Stimulated activated CD4-positive, alpha-beta T cell treated with anti-CD3 and anti-CD28 coated beads, Interleukin-1b, Interleukin-23, amount 100 ng/mL, for 4 hours (primary cell): Measurements from ENCODE around the gene IMMP2L.

ENCODE experiments used
- DNase-seq, 2 donors: peaks; one replicate each; pipeline ENCODE4 v3.0.0-alpha.2; 2020; ENCODE audit warnings: low read depth in 2 of 2

Gene IMMP2L

DNA sequence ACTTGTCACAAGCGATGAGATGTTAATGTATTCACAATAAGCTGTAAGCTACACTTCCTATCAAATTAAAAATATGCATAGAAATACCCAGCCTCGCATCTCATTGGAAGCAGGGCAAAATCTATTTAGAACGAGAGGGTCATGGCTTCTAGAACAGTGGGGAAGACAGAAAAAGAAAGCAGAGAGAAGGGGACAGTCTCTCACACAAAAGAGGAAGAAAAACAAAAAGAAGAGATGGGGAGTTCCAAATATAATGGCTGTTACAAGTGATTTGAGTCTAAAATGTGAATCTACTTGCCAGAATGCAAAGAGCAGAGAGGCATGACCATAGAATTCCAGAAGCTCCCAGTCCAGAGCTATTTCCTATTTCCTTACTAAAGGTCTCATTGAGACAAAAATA lies 457.6 kb downstream of the IMMP2L start:
- no peak for DNase-seq

DNA sequence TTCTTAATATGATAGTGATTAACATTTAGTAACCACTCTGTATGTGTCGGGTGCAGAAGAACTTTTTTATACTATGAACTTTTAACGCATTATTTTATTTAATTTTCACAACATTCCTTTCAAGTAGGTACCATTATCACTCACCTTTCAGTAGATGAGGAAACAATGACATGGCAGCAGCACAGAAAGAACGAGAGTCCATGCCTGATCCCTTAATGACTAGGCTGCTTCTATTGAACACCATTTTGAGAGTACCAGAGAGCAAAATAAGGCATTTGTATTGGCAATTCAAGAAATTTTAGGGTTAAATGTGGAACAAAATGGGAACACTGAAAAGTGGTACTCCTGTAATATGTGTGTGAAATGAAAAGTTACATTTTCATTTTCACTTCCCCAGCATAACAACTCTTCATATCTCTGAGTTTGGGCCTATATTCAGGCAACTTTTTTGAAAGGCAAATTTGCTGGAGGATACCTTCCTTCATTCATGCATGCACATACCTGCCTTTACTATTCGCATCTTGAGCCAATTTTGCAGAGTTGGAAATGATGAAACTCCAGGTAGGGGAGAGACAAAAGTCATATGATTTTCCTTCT lies 458.5 kb downstream of the IMMP2L start:
- no peak for DNase-seq

DNA sequence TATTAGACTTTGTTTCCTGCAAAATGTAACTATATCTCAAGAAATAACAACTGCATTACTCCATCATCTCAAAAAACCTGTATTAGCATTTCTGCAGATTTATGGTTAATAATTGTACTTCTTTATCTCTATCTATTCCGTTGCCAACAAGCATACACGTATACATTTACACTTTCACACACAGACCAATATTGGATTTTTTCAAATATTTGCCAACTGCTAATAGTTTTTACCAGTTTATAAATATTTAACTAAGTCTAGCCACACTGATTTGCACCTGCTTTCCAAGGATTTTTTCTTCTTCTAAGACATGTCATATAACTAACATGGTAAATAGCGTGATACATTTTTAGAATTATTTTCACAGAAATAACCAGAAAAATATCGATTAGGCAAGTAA lies 459.2 kb downstream of the IMMP2L start:
- no peak for DNase-seq

DNA sequence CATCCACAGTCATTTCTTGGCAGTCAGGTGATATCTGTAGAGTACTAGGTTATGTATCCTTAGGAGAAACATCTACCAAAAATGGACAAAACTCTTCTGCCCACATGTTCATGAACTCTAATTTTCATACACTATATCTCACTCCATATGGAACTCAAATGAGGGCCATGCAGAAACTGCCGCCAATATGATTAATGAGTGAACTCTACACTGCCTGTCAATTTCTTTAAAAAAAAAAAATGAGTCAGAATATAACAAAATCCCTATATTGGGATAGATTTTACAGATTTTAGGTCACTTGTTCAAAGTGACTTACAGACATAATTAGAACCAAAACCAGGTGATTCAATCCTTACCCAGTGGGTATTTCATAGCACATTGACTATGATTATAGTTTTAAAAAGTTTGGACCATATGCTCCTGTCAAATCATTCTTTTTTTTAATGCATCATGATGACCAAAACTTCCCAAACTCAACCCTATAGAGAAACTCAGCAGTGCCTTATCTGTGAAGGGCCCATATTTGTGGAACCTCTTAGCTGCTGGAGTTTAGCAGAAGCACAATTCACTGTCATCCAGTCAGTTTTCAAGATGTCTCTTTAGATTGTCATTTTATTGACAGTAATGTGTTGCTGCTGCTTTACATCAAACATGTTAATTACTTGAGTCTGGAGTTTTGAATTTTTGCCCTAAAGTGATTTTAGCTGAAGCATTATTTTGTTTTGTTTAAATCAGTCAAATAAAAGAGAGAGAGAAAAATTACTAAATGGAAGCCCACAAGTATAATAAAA lies 460.2 kb downstream of the IMMP2L start:
- no peak for DNase-seq

DNA sequence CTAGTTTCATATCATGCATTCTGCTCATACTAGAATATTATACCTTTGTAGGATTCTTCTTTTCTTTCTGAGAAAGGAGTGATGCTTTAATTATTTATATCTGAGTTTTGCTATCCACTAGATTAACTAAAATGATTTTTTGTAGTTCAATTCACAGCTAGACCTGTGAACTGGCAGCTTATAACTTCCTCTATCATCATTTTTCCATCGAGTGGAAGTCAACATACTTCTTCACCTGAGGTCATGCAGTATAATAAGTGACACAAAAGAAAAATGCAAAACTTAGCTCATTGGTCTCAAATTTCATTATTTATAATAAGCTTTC lies 463.4 kb downstream of the IMMP2L start:
- no peak for DNase-seq

DNA sequence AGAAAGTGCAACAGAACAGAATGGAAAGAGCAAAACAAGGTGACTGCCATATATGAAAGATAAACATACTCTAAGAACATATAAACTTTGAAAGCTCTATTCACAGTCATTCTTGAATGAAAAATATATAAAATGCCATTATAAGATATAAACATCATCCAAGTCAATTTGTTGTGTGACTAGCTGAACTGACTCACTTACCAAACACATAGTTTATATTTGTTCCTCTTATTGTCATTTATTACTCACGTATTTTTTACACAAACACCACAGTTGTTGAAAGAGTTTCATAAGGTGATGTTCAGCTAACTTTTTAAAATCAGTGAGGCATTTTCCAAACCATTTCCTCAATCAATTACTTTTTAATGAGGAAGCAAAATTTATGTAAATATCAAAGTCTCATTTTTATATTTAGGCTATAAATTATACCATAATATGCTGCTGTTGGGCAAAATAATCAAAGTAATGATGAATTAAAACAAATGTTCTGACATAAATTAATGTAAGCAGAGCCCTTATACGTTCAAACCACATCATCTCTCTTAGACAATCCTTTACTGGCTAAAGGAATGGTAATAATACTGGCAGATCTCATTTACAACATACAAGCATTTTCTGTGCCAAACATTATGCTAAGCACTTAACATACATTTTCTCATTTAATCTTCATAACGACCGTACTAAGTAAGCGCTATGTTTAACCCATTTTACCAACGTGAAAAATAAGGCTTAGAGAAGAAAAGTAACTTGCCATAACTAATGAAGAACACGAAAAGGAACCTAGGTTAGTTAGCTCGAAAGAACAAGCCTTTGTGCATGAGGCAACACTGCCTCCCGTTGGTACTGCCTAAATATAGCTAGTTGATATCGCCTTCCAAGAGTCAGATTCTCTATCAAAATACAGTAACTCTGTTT lies 464.0 kb downstream of the IMMP2L start:
- peak; percentile 41 for DNase-seq

DNA sequence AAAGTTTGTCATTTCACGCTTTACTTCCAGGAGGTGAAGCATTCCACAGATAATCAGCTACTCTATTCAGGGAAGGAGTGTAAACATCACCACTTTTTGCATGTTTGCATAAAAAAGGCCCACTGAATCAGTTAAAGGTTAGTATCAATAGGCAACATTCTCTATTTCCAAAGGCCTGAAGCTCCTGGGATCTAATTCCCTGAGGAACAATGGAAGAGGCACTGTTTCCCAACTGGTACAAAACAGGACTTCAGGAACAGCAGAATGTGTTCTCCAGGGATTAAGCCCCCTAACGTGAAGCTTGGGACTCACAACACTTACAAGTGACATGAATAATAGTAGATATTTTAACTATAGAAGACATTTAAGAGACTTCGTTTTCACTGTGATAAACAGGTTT lies 465.3 kb downstream of the IMMP2L start:
- DNase-seq = no peak

DNA sequence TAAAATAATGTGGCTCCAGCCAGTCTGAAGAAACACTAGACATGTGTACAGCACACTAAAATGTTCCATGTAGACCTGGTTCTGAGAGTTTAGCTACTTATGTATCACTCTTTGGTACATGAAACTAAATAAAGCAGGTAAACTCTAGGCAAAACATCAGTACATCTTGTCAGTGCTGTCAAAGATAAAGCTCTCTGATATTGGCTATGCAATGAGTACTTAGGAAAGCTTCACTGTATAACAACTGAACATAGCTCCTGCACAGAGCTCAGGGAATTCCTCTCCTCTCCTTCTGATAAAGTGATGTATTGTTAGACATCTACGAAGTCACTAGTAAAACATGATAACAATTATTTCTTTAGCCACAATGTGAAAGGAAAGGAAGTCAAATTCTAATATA lies 467.9 kb downstream of the IMMP2L start:
- no peak for DNase-seq

DNA sequence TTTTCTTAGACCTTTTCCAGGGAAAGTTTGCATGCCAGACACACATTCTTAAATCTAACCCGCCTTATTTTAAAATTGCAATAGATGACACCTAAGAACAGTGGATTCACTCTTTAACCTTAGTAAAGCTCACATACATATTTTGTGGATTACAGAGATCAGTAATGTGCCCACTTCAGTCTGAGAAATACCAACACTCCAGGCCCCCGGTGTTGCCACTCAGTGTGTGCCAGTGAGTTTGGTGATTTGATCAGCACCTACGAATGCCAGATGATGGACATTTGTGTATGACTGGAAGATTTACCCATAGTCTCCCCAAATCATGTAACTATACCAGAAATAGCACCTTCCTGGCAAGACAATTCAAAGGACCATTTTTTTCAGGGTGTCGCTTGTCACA lies 468.8 kb downstream of the IMMP2L start:
- DNase-seq = no peak

DNA sequence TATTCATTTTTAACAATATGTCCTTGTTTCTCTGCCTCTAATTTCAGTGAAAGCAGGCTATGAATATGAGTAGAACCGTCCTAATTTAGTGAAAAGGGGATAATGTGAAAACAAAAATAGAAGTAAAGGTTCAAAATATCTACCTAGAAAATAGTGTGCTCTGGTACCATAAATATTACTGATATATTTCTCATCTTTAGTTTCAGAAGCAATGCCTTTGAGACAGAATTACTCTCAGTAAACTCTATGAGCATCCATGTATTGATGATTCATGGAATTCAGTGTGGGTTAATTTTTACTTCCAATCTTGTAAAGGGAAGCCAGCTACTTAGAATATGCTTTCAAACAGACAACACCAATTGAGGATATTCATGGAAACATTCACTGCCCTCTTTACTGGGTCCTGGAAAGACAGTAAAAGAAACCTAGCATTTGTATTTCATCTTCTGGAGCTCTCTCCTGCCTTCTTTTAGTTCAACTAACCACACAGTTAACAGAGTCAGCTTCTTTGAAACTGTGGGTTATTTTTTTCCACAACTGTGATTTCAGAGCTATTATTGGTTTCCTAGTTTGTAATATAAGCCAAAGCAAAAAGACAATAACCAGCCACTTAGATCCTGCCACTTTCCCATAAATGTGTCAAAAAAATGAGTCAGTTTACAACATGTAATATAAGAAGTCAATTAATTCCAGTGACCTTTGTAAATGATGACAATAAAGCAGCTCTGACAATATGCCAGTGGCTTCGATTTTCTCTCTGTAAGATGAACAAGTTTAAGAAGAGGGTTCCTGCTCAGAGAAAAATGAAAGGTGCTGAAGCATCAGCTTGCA lies 469.7 kb downstream of the IMMP2L start:
- DNase-seq = no peak

DNA sequence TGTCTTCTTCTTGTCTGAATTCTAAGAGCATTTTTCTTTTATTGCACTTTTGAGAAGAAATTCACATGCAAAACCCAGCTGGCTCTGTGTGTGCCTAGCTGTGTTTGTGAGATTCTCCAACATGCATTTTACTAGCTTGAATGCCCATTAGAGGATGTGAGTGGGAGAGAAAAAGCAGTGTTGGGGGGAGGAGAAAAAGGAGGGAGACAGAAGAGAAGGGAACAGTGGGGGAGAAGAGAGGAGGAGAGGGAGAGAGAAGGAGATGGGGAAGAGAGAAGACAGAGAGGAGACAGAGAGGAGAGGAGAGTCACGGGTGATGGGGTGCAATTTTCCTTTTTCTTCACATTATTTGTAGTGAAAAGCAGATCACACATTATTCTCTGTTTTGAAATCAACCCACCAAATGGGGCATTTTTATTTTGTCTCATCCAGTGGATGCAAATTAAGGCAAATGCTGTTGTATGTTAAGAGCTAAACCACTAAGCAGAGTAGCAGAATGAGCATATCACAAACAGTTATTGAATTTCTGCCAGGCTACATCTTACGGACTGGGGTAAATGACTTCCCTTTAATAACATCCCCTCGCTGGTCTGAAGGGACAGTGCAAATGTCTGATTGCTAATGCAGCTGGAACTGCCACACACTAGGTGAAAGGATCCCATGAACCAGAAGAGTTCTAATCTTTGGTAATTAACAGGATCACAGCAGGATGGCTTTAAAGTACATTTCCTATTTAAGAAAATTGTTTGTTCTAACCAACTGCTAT lies 470.5 kb downstream of the IMMP2L start:
- no peak for DNase-seq

DNA sequence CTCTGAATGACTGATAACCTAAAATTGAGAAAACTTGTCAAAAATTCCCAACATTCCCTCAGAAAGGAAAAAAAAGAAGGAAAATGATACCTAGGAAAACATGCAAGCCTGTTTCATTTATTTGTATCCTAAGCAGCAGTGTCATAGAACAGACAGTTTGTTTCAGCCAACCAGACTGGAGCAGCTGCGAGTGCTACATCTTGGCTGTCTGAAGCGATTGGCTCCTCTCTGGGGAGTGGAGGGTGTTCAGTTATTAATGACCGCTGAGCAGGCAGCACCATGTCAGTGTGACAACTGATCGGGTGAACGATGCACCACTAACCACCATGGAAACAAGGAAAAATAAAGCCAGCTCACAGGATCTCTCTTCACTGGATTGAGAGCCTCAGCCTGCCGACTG lies 471.4 kb downstream of the IMMP2L start, which contains the start of gene LRRN3:
TSS of gene LRRN3 (plus strand) at position 282 of the 400 bp plus-strand sequence. CDS start 31,646 bp downstream, outside the sequence.
- DNase-seq = no peak

DNA sequence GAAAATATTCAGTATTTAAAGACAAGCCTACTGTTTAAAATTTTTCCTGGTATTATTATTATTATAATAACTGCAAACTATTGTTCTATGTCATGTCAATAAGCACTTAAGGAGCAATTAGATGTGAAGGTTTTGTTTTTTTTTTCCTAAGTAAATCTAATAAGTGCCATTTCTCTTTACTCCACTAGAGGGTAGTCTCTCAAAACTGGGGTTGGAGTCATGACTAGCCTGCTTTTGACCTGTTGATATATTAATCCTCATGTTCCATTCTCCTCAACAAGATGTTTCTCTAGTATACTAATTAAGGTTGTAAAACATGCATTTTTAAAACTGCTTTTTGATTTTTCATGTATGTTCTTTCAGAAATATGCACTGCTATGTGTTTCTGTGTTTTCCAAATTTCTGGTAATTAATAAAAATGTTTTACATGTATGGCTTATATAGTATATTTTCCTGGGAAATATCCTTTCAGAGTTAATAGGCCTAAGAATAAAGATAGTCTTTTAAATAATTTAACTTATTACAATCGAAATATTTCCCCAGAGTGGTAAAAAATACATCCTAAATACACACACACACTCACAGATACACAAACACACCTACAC lies 472.4 kb downstream of the IMMP2L start:
- DNase-seq = no peak

DNA sequence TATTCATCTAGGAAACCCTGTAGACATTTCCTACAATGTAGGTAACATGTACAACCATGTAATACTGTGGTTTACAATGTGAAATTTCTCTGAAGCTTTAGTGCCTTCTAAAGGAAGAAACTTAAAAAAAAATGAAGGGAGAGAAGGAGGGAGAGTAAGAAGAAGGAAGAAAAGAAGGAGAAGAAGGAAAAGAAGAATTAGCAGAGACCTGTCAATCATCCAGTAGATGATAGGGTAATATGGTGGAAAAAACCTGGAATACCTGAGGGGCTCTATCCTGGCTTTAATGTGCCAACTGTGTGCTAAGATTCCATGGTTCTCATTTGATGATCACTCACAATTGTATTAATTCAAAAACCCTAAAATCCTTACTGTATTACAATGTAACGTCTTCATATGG lies 474.0 kb downstream of the IMMP2L start:
- no peak for DNase-seq

DNA sequence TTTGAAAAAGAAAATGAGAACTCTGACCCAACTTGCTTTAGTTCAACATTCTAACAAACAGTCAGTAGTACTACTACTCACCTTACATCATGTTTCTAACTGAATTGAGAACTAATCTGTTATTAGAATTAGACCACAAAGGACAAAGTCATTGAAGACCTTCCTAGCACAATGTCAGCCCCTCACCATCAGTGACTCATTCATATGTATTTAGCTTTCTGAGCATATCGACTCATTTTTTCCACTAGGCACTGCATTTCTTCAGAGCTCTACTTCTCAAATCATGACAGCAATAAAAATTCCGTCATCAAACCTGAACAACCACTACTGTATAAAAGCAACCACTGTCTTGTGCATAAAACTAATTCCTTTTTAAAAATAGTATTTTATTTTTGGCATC lies 475.8 kb downstream of the IMMP2L start:
- DNase-seq = peak in 1 of 2 donors; percentile 16

DNA sequence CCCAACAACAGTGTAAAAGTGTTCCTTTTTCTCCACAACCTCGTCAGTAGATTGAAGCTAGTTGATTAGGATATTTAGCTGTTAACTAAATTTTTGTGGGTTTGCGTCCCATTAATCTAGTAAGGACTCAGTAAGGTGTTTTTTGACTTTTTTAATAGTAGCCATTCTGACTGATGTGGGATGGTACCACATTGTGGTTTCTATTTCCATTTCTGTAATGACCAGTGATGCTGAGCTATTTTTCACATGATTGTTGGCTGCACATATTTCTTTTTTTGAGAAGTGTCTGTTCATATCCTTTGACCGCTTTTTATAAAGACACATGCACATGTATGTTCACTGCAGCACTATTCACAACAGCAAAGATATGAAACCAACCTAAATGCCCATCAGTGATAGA lies 476.9 kb downstream of the IMMP2L start:
- DNase-seq = no peak

DNA sequence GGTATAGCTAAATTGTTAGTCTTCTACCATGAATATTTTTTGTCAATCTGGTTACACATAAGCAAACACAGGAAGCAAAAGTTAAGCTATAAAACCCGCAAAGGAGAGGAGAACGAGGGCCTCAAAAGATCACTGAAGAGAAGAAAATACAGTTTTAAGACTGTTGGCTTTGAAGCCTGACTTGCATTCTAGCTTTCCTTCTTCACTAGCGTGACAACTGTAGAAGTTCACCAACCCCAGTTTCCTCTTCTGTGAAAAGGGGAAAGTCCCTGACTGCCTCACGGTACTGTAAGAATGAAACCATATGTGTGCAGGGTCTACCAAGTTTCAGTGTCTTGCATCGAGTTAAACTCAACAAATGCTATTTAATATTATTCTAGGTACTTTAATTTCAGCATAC lies 478.9 kb downstream of the IMMP2L start:
- DNase-seq = peak in 1 of 2 donors; percentile 38

DNA sequence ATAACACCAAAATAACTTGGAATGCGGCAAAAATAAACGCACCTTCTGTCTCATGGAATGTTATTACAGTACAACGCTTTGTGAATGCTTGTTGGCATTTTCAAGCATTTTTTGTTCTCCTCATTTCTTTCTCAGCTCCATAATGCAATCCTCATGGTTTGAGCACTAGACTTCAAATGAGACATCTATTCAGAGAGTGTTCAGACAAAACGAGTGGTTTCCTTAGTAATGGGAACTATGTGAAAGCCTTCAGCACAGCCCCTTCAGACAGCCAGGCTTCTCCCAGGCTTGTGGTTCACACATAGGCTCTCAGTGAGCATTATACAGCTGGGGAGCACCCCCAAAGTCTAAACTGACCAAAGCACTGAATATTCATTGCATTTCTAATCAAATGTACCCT lies 479.9 kb downstream of the IMMP2L start:
- no peak for DNase-seq

DNA sequence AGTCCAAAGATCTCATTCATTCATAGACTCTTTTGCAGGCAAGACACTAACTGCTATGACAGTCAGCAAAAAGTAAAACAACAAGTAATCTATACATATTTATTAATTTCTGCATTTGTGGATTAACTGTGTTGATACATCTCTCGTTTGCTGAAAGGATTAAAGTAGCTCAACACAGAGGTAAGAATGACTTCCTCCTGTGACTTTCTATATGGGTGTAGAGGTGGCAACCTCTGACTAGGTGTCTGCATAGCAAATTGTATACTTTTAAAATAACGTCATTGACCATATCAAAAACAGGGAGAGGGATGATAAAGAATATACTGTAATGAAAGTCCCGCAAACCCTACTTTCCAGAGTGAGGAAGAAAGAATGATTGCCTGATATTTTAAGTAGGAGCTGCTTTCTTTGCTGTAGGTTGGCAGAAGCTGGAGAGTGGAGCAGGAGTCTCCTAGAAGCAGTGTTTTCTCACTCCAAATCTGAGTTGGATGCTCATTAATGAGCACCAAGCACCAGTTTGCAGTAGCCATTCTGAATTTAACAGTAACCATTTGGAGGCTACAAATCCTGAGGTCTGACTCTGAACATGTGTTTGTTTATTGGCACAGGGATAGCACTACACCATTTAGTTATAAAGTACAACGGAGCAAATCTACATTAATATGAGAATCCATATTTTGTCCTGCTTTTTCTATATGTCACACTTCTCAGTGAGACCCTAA lies 480.6 kb downstream of the IMMP2L start:
- DNase-seq = no peak
